IMR-90 (cell line): Measurements from ENCODE around the gene NLE1. TPM values are rescaled to one million over a fixed set of nuclear protein-coding genes. Genes with fewer than 3 reads are reported as not detected.

Source experiments
- ATAC-seq: fragments of 200-7000 bp; cut with Tn5 transposase; 2 replicates; pipeline ENCODE4 v1.9.1; 2020; ENCODE audit warnings: low read depth, mild to moderate bottlenecking, moderate library complexity
- BruUV-seq: library from RNA; stranded (reverse); fragments of 400-500 nt; replicated peaks from 2 replicates; lab custom pipeline; 2021; lab: Mats Ljungman, UMichigan
- CTCF ChIA-PET: fragments of 300-600 bp; formaldehyde crosslinking; extraction: SDS; loops from one replicate; lab custom pipeline; 2021; ENCODE audit warnings: antibody characterized with exemption; lab: Yijun Ruan, JAX
- POLR2A ChIA-PET: fragments of 300-600 bp; sonication (Branson Sonifier 250); formaldehyde crosslinking; loops from one replicate; lab custom pipeline; 2022; ENCODE audit warnings: antibody characterized with exemption; ENCODE audit not compliant: unreplicated experiment; lab: Charles Lee
- DNase-seq: peaks from one replicate; pipeline ENCODE4 v3.0.0; 2013
- H2AFZ ChIP-seq: replicated peaks from 2 replicates; pipeline ENCODE3; 2013; ENCODE audit warnings: low read length, mild to moderate bottlenecking; ENCODE audit not compliant: poor library complexity
- H2AK5ac ChIP-seq: 2 replicates; pipeline ENCODE4 v1.6.1; 2013; ENCODE audit warnings: low read depth, low read length, inconsistent platforms
- H2AK9ac ChIP-seq: replicated peaks from 2 replicates; pipeline ENCODE3; 2013; ENCODE audit warnings: mild to moderate bottlenecking, low read depth, low read length, moderate library complexity; ENCODE audit not compliant: poor library complexity
- H2BK120ac ChIP-seq: 2 replicates; pipeline ENCODE4 v1.6.1; 2013; ENCODE audit warnings: low read depth, low read length, inconsistent platforms
- H2BK15ac ChIP-seq: 3 replicates; pipeline ENCODE4 v1.6.1; 2013; ENCODE audit warnings: low read depth, low read length, inconsistent platforms
- H2BK20ac ChIP-seq: 2 replicates; pipeline ENCODE4 v1.6.1; 2013; ENCODE audit warnings: low read depth, mild to moderate bottlenecking, inconsistent platforms, low read length, moderate library complexity
- H2BK5ac ChIP-seq: 2 replicates; pipeline ENCODE4 v1.6.1; 2013; ENCODE audit warnings: mild to moderate bottlenecking, low read depth, low read length, inconsistent platforms; ENCODE audit not compliant: poor library complexity, severe bottlenecking
- H3K14ac ChIP-seq: replicated peaks from 2 replicates; pipeline ENCODE4 v1.6.1; 2013; ENCODE audit warnings: low read depth, low read length, inconsistent platforms
- H3K18ac ChIP-seq: 2 replicates; pipeline ENCODE4 v1.6.1; 2013; ENCODE audit warnings: low read depth, low read length, control low read depth
- H3K23ac ChIP-seq: 2 replicates; pipeline ENCODE4 v1.6.1; 2013; ENCODE audit warnings: low read depth, low read length, inconsistent platforms
- H3K27ac ChIP-seq: 2 replicates; pipeline ENCODE4 v1.5.1; 2013; ENCODE audit warnings: mild to moderate bottlenecking, control low read depth, low read length; ENCODE audit not compliant: insufficient read depth
- H3K27me3 ChIP-seq: 2 replicates; pipeline ENCODE4 v1.6.1; 2013; ENCODE audit warnings: low read length; ENCODE audit not compliant: control insufficient read depth, insufficient read depth
- H3K36me3 ChIP-seq: 2 replicates; pipeline ENCODE4 v1.6.1; 2013; ENCODE audit warnings: low read length, mixed read lengths; ENCODE audit not compliant: control insufficient read depth, insufficient read depth
- H3K4ac ChIP-seq: 2 replicates; pipeline ENCODE4 v1.6.1; 2013; ENCODE audit warnings: low read depth, low read length, inconsistent platforms
- H3K4me1 ChIP-seq: 2 replicates; pipeline ENCODE4 v1.6.1; 2013; ENCODE audit warnings: low read length, mixed read lengths; ENCODE audit not compliant: control insufficient read depth, insufficient read depth
- H3K4me2 ChIP-seq: 2 replicates; pipeline ENCODE4 v1.6.1; 2013; ENCODE audit warnings: low read depth, mild to moderate bottlenecking, control low read depth, low read length, moderate library complexity
- H3K4me3 ChIP-seq: 2 replicates; pipeline ENCODE4 v1.5.1; 2013; ENCODE audit warnings: low read depth, mild to moderate bottlenecking, control low read depth, low read length, moderate library complexity; ENCODE audit not compliant: insufficient read depth
- H3K56ac ChIP-seq: 2 replicates; pipeline ENCODE4 v1.6.1; 2013; ENCODE audit warnings: low read length, inconsistent platforms; ENCODE audit not compliant: insufficient read depth; ENCODE audit errors: extremely low read depth
- H3K79me1 ChIP-seq, 2 experiments: 2 replicates each; pipeline ENCODE4 v1.6.1; 2013; ENCODE audit warnings: low read length in 2 of 2, inconsistent platforms in 1 of 2, low read depth in 1 of 2
- H3K9ac ChIP-seq: 2 replicates; pipeline ENCODE4 v1.6.1; 2013; ENCODE audit warnings: low read depth, low read length, control low read depth
- H3K9me1 ChIP-seq: 2 replicates; pipeline ENCODE4 v1.6.1; 2013; ENCODE audit warnings: low read length, inconsistent platforms; ENCODE audit not compliant: insufficient read depth
- H3K9me3 ChIP-seq: 2 replicates; pipeline ENCODE4 v1.6.1; 2013; ENCODE audit warnings: low read length; ENCODE audit not compliant: control insufficient read depth, insufficient read depth
- H4K20me1 ChIP-seq: 2 replicates; pipeline ENCODE4 v1.6.1; 2013; ENCODE audit warnings: low read length, inconsistent platforms; ENCODE audit not compliant: insufficient read depth
- H4K5ac ChIP-seq: 2 replicates; pipeline ENCODE4 v1.6.1; 2013; ENCODE audit warnings: mild to moderate bottlenecking, low read depth, low read length, control low read depth
- H4K8ac ChIP-seq, 2 experiments: 2 replicates each; pipeline ENCODE4 v1.6.1; 2013; ENCODE audit warnings: low read depth in 2 of 2, low read length in 2 of 2, control low read depth in 1 of 2, inconsistent platforms in 1 of 2
- H4K91ac ChIP-seq: 2 replicates; pipeline ENCODE4 v1.6.1; 2013; ENCODE audit warnings: low read depth, low read length, inconsistent platforms; ENCODE audit not compliant: insufficient read depth
- BHLHE40 ChIP-seq: fragments of 150-350 bp; IDR thresholded peaks from 2 replicates; pipeline ENCODE4 v1.6.1; 2016; ENCODE audit warnings: mild to moderate bottlenecking, low read depth, low read length
- CEBPB ChIP-seq: IDR thresholded peaks from 2 replicates; pipeline ENCODE4 v1.6.1; 2012; ENCODE audit warnings: low read depth, low read length, improper control_type of control experiment
- CHD1 ChIP-seq: IDR thresholded peaks from 2 replicates; pipeline ENCODE4 v1.6.1; 2012; ENCODE audit warnings: low read depth, low read length, improper control_type of control experiment
- ELK1 ChIP-seq: fragments of 150-350 bp; IDR thresholded peaks from 2 replicates; pipeline ENCODE4 v1.6.1; 2016; ENCODE audit warnings: low read depth, mild to moderate bottlenecking, low read length, moderate library complexity, borderline replicate concordance
- FOS ChIP-seq: fragments of 150-350 bp; IDR thresholded peaks from 2 replicates; pipeline ENCODE4 v1.6.1; 2016; ENCODE audit warnings: low read depth, low read length
- MAFK ChIP-seq: IDR thresholded peaks from 2 replicates; pipeline ENCODE4 v1.6.1; 2012; ENCODE audit warnings: low read depth, low read length, improper control_type of control experiment
- MAZ ChIP-seq: IDR thresholded peaks from 2 replicates; pipeline ENCODE4 v1.6.1; 2012; ENCODE audit warnings: low read depth, mild to moderate bottlenecking, low read length, improper control_type of control experiment, moderate library complexity, borderline replicate concordance
- MXI1 ChIP-seq: IDR thresholded peaks from 2 replicates; pipeline ENCODE4 v1.6.1; 2012; ENCODE audit warnings: low read depth, mild to moderate bottlenecking, low read length, moderate library complexity, borderline replicate concordance
- NFE2L2 ChIP-seq: fragments of 150-350 bp; IDR thresholded peaks from 2 replicates; pipeline ENCODE4 v1.6.1; 2016; ENCODE audit warnings: low read depth, mild to moderate bottlenecking, low read length
- POLR2A ChIP-seq: IDR thresholded peaks from 2 replicates; pipeline ENCODE4 v1.6.1; 2012; ENCODE audit warnings: mild to moderate bottlenecking, low read depth, low read length
- RAD21 ChIP-seq: IDR thresholded peaks from 2 replicates; pipeline ENCODE4 v1.6.1; 2012; ENCODE audit warnings: low read length, improper control_type of control experiment
- RCOR1 ChIP-seq: IDR thresholded peaks from 2 replicates; pipeline ENCODE4 v1.6.1; 2012; ENCODE audit warnings: mild to moderate bottlenecking, low read length, improper control_type of control experiment; ENCODE audit not compliant: insufficient replicate concordance
- RFX5 ChIP-seq: IDR thresholded peaks from 2 replicates; pipeline ENCODE4 v1.8.0; 2012; ENCODE audit warnings: low read depth, mild to moderate bottlenecking, low read length, moderate library complexity
- SMC3 ChIP-seq: fragments of 150-350 bp; IDR thresholded peaks from 2 replicates; pipeline ENCODE4 v1.6.1; 2016; ENCODE audit warnings: low read depth, mild to moderate bottlenecking, antibody characterized with exemption, low read length, moderate library complexity
- WGBS, 2 experiments: methylation state at CpG; one replicate each; pipeline versions ENCODE4 v1.1.5 to v1.1.7; 2013; ENCODE audit warnings: missing lambda C conversion rate in 2 of 2; ENCODE audit not compliant: insufficient read length in 1 of 2; ENCODE audit errors: extremely low coverage in 2 of 2; 5-methylcytosine and 5-hydroxymethylcytosine counted together
- dilution Hi-C: fragments of 300-500 bp; cut with HindIII; formaldehyde crosslinking; loops from one replicate; pipeline ENCODE4 v1.14.3; 2018; ENCODE audit warnings: low sequenced_read_pairs; ENCODE audit not compliant: unreplicated experiment
- in situ Hi-C: fragments of 300-500 bp; cut with MboI; formaldehyde crosslinking; loops from 3 replicates; pipeline ENCODE4 v1.14.3; 2019; ENCODE audit warnings: low sequenced_read_pairs, inconsistent platforms, mixed read lengths
- intact Hi-C: fragments of 100-400 bp; cut with micrococcal nuclease; formaldehyde crosslinking; loops from 2 replicates; pipeline ENCODE4 v1.10.0; 2022
- polyA plus RNA-seq, 3 experiments: library from polyadenylated mRNA; depleted of rRNA; stranded (reverse); fragments of >200 nt; gene quantifications; 2 replicates each; pipeline ENCODE4 v1.2.3, GENCODE V29; 2012; ENCODE audit warnings: low replicate concordance in 1 of 3
- total RNA-seq: library from RNA; depleted of rRNA; stranded (reverse); fragments of >200 nt; gene quantifications from 2 replicates; pipeline ENCODE4 v1.2.3, GENCODE V29; 2012
- TF ChIP-seq, protein P1 (sequence below): fragments of 150-350 bp; IDR thresholded peaks from 2 replicates; pipeline ENCODE4 v1.6.1; 2017; ENCODE audit warnings: mild to moderate bottlenecking, antibody characterized with exemption, low read length, low read depth
- TF ChIP-seq, protein P2 (sequence below): conservative IDR thresholded peaks from 2 replicates; pipeline ENCODE4 v1.5.1; 2012; ENCODE audit warnings: mild to moderate bottlenecking, low read depth, low read length, improper control_type of control experiment

Gene NLE1
- total and polyA plus RNA-seq, 2 of the 4 experiments (the other 2 are of a cell fraction) = 18.6 to 23.7 TPM

GRCh38 chr17:35086931-35087573, 55.1 kb downstream of the NLE1 start:
- no TSS peak for BruUV-seq
- peaks cover 5 to 52% of the 10 kb centered on the region in 2 experiments; a peak in 3 of 4 replicates for H3K79me1 ChIP-seq
- H3K4ac ChIP-seq = peak overlapping the region; percentile 36; the same call in 1 of the 2 replicates
- DNase-seq (no peak), ATAC-seq (no peak)
- peak overlapping the region; percentile 89 for H3K23ac ChIP-seq
- no peaks in the 10 kb centered on the region for H3K27me3 ChIP-seq
- H3K9ac ChIP-seq = no peak overlapping the region
- POLR2A ChIA-PET = no interaction called here
- no peaks in the 10 kb centered on the region for H3K36me3 ChIP-seq
- peak overlapping the region; percentile 84 for H2AK5ac ChIP-seq
- peak overlapping the region; percentile 35; the same call in 1 of the 3 replicates for H2BK15ac ChIP-seq
- peaks cover 12% of the 10 kb centered on the region for H3K4me1 ChIP-seq
- dilution Hi-C loops = no loop called here
- CTCF ChIA-PET = no interaction called here
- WGBS, 2 experiments = no CpG with 5 or more reads among the region's 8 CpGs
- H3K4me2 ChIP-seq = no peak overlapping the region; the same call in 1 of the 2 replicates
- no peak overlapping the region for H3K56ac ChIP-seq
- H3K9me3 ChIP-seq = no peaks in the 10 kb centered on the region
- no peak overlapping the region for H2AK9ac ChIP-seq
- TF ChIP-seq CHD1 (no peak), MAZ (no peak), RFX5 (no peak), ELK1 (no peak), RAD21 (no peak), BHLHE40 (no peak), CEBPB (no peak), POLR2A (no peak), RCOR1 (no peak), NFE2L2 (no peak), MXI1 (no peak), MAFK (no peak), SMC3 (no peak), FOS (no peak)
- TF ChIP-seq, protein P1, sequence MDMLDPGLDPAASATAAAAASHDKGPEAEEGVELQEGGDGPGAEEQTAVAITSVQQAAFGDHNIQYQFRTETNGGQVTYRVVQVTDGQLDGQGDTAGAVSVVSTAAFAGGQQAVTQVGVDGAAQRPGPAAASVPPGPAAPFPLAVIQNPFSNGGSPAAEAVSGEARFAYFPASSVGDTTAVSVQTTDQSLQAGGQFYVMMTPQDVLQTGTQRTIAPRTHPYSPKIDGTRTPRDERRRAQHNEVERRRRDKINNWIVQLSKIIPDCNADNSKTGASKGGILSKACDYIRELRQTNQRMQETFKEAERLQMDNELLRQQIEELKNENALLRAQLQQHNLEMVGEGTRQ = no peak
- TF ChIP-seq, protein P2, sequence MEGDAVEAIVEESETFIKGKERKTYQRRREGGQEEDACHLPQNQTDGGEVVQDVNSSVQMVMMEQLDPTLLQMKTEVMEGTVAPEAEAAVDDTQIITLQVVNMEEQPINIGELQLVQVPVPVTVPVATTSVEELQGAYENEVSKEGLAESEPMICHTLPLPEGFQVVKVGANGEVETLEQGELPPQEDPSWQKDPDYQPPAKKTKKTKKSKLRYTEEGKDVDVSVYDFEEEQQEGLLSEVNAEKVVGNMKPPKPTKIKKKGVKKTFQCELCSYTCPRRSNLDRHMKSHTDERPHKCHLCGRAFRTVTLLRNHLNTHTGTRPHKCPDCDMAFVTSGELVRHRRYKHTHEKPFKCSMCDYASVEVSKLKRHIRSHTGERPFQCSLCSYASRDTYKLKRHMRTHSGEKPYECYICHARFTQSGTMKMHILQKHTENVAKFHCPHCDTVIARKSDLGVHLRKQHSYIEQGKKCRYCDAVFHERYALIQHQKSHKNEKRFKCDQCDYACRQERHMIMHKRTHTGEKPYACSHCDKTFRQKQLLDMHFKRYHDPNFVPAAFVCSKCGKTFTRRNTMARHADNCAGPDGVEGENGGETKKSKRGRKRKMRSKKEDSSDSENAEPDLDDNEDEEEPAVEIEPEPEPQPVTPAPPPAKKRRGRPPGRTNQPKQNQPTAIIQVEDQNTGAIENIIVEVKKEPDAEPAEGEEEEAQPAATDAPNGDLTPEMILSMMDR = no peak
- H3K9me1 ChIP-seq = peaks cover 18% of the 10 kb centered on the region
- H3K4me3 ChIP-seq = no peak overlapping the region
- in situ Hi-C loops = no loop called here
- no peak overlapping the region for H2BK5ac ChIP-seq
- no peak overlapping the region for H2BK20ac ChIP-seq
- H2BK120ac ChIP-seq = peak overlapping the region; percentile 36; the same call in 1 of the 2 replicates
- no peak overlapping the region for H4K5ac ChIP-seq
- intact Hi-C loops = no loop called here
- peak overlapping the region; percentile 59; the same call in 1 of the 2 replicates for H3K14ac ChIP-seq
- H2AFZ ChIP-seq = no peak overlapping the region
- H4K91ac ChIP-seq = no peak overlapping the region
- H3K27ac ChIP-seq = no peak overlapping the region
- peaks cover 2% of the 10 kb centered on the region for H4K20me1 ChIP-seq
- H4K8ac ChIP-seq = peak overlapping the region in 1 of 2 experiments; percentile 32; a peak in 1 of 4 replicates
- H3K18ac ChIP-seq = no peak overlapping the region
